Stimulated activated CD4-positive, alpha-beta T cell treated with anti-CD3 and anti-CD28 coated beads, TNF-alpha, amount 100 ng/mL, for 1 hour (primary cell): ENCODE results near the gene LLGL2.

Experiments used
- DNase-seq, 3 donors: peaks; one replicate each; pipeline ENCODE4 v3.0.0-alpha.2; 2020; ENCODE audit warnings: low read depth in 3 of 3, low spot score in 1 of 3

LLGL2 gene

DNA sequence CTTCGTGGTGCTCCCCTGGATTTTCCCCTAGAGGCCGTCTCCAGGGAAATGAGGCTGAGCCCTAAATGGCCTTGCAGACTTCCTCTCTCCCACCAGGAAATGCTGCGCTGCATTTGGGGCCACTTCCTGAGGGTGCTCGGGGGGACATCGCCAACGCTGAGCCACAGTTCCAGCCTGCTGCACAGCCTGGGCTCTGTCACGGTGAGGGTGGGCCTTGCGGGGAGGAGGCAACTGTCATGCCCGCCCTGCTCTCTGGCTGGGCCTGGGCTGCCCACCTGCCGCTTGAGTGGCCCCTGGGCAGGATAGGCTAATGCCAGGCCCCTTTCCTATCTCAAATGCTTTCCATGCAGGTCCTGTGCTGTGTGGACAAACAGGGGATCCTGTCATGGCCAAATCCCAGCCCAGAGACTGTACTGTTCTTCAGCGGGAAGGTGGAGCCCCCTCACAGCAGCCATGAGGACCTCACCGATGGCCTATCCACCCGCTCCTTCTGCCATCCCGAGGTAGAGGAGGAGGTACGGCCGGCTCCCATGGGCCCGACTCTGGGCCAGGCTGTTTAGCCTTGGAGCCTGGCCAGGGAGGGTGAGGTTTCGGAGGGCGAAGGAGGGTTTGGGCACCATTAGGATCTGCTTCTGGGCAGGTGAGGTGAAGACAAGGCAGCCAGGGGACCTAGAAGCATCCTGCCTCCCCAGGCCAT lies 34.4 kb upstream of the LLGL2 start:
- no peak for DNase-seq

DNA sequence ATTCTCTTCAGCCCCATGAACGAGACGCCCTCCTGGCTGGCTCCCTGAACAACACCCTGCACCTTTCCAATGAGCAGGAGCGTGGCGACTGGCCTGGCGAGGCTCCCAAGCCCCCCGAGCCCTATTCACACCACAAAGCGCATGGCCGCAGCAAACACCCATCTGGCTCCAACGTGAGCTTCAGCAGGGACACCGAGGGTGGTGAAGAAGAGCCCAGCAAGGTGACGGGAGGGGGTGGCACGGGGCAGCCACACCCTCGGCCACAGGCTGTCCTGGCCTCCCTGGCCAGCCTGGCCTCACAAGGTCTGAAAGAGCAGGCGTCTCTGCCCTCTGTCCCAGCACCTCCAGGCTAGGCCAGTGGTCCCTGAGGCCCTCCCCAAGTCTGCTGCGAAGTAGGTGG lies 33.8 kb upstream of the LLGL2 start:
- no peak for DNase-seq

DNA sequence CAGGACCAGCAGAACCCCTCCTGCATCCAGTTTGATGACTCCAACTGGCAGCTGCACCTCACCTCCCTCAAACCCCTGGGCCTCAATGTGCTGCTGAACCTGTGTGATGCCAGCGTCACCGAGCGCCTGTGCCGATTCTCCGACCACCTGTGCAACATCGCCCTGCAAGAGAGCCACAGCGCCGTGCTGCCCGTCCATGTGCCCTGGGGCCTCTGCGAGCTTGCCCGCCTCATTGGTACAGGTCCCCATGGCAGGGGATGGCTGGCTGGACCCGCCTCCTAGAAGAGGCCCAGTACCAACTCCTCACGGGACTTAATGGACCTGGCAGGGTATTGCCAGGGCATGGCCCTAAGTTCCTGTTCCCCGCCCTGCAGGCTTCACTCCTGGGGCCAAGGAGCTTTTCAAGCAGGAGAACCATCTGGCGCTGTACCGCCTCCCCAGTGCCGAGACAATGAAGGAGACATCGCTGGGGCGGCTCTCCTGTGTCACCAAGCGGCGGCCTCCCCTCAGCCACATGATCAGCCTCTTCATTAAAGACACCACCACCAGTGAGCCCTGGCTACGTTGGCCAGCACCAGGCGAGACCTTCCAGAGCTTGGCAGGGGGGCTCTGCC lies 32.8 kb upstream of the LLGL2 start:
- no peak for DNase-seq

DNA sequence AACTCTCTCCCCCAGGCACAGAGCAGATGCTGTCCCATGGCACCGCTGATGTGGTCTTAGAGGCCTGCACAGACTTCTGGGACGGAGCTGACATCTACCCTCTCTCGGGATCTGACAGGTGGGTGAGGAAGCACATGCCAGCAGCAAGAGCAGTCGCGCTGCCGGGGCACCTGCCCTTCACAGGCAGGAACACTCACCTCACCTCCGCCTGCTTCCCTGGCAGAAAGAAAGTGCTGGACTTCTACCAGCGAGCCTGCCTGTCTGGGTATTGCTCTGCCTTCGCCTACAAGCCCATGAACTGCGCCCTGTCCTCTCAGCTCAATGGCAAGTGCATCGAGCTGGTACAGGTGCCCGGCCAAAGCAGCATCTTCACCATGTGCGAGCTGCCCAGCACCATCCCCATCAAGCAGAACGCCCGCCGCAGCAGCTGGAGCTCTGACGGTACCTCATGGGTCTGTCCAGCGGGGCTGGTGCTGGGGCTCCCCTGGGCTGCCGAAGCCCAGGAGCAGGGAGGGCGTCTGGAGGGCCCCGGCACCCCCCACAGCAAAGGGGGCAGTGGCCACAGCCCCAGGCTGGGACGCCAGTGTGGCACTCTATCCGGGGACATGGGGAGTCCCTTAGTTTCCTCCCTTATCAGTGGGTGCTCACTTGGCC lies 31.9 kb upstream of the LLGL2 start:
- no peak for DNase-seq

DNA sequence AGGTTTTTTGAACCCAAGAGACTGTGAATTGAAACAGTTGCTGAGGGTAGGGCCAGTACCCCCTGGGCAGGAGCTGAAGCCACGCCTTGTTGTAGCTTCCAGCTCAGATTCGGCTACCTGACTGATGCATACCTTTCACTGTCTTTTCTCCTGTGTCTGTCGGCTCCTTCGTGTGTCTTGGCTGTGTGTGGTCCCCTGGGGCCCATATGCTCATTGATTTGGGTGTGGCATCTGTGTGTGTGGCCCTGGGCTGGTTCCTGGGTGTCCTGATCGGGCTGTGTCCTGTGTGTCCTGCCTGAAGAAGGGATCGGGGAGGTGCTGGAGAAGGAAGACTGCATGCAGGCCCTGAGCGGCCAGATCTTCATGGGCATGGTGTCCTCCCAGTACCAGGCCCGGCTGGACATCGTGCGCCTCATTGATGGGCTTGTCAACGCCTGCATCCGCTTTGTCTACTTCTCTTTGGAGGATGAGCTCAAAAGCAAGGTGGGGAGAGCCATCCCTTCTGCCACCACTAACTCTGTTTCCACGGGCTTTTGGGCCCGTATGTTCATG lies 31.1 kb upstream of the LLGL2 start:
- no peak for DNase-seq

DNA sequence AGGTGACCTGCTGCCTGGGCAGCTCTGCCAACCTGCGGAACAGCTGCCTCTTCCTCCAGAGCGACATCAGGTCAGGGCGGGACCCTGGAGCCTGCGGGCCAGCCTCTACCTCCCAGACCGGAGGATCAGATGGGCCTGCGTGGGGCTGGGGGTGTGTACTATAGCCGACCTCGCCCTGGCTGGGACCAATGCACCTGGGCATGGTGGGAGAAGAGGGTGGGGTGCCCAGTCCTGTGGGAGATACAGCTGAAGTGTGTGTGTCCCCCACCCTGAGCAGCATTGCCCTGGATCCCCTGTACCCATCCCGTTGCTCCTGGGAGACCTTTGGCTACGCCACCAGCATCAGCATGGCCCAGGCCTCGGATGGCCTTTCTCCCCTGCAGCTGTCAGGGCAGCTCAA lies 29.5 kb upstream of the LLGL2 start:
- no peak for DNase-seq

DNA sequence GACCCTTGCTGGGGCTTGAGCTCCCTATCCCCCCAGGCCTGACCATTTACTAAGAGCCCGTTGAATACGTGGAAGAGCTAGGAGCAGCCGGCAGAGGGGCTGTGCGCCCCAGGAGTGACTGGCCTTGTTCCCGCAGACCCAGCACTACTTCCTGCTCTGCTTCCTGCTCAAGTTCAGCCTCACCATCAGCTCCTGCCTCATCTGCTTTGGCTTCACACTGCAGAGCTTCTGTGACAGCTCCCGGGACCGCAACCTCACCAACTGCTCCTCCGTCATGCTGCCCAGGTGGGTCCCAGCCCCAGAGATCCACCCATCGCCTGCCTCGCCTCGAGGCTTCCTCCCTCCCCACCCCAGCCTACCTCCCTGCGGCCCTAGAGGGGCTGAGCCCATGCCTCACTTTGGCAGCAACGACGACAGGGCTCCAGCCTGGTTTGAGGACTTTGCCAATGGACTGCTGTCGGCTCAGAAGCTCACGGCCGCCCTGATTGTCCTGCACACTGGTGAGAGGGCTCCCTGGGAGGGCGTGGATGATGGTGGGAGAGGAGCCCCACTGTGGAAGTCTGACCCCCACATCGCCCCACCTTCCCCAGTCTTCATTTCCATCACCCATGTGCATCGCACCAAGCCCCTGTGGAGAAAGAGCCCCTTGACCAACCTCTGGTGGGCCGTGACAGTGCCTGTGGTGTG lies 27.3 kb upstream of the LLGL2 start:
- no peak for DNase-seq

DNA sequence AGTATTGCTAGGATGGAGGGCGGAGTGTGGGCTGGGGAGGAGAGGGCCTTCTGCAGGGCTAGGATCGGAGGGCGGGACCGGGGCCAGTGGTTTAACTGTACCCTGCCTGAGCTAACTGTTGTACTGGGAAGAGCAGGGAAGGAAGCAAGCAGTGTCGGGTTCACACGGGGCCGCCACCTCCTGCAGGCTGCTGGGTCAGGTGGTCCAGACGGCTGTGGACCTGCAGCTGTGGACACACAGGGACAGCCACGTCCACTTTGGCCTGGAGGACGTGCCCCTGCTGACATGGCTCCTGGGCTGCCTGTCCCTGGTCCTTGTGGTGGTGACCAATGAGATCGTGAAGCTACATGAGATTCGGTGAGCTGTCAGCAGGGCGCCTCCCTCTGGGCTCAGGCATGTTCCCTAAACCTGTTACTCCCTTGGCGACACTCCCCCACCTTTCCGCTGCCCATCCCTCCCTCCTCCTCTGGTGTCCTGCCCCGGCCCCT lies 26.7 kb upstream of the LLGL2 start:
- no peak for DNase-seq

DNA sequence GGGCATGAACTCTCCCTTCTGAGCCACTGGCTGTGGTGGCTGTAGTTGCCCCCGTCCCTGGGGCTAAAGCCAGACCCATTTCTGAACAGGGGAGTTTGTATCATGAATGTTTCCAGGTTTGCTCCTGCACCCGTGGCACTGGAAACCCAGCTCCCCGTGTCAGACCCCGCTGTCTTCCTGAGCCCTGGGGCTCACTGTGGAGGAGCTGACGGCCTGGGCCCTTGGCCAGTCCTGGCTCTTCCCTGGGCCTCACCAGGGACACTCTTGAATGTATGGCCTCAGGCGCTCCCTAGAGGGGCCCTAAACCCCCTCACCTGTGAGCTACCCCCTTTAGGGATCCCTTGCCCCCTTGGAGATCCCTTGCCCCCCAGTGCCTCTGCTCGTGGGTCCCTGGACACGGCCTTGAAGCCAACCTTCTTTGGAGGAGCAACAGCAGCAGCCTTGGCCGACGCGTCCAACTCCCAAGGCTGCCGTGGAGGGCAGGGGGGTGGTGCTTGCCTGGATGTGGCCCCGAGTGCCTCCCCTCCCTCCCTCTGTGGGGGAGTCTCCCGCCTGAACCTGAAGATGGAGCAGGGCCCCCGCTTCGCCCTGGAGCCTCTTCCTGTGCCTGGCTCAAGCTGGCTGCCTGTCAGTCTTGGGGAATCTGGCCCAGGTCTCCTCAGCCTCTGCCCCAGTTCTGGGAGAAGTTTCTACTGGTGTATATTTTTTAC lies 26.0 kb upstream of the LLGL2 start:
- no peak for DNase-seq

DNA sequence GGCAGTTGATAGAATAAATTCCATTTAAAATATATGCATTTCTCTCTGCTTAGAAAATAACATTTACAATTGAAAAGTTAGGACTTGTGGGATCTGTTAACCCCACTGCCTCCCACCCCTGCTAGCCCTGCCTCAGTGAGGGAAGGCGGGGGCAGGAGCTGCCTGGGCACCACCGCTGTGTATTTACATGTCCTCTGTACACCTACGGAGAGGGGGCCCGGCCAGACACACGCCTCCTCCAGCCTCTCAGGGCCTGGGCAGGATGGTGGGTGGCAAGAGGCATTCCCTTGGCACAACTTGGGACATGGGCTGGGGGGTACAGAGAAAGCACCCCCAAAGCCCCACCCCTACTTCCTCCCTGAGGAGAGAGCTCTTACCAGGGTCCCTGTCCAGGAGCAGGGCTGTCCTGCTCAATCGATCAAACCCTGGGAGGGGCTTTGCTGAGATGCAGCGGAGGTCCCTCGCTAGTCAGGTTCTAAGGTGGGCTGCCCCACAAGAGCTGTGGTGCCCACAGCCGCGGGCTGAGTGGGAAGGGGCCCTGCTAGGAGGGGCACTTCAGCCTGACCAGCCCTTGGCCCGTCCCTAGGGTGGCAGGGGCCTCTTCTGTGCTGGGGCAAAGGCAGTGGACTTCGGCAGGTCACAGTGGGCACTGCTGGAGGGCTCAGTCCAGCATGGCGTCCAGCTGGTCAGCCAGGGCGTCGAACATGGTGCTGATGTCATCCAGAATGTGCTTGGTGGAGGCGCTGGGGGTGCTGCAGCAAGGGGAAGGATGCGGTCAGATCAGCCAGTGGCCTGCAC lies 24.9 kb upstream of the LLGL2 start:
- no peak for DNase-seq

DNA sequence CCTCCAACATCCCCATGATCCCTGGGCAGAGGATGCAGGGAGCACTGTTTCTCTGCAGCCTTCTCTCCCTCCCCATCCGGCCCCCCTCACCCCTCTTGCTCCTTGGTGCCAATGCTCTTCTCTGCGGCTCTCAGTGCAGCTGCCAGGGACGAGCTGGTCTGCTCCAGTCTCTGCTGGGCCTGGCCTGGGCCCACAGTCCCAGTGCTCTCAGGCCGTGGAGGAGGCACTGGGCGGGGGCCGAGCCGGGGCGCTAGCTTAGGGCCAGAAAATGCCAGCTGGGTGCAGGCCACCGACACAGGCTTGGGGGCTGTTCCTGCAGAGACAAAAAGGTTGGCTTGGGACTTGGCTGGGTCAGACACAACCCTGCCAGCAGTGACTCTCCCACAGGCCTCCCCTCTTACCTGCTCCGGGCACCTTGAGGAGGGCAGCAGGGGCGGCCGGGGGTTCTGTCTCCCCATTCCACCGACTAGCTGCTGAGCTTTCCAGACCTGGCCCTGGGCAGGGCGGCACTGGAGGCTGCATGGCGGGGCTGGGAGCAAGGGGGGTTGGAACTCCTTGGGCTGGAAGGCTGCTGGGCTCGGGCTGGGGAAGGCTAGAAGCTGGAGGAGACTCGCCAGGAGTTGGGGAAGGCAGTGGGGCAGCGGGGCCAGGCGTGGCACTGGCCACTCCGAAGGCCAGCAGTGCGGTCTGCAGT lies 24.0 kb upstream of the LLGL2 start:
- DNase-seq: no peak

DNA sequence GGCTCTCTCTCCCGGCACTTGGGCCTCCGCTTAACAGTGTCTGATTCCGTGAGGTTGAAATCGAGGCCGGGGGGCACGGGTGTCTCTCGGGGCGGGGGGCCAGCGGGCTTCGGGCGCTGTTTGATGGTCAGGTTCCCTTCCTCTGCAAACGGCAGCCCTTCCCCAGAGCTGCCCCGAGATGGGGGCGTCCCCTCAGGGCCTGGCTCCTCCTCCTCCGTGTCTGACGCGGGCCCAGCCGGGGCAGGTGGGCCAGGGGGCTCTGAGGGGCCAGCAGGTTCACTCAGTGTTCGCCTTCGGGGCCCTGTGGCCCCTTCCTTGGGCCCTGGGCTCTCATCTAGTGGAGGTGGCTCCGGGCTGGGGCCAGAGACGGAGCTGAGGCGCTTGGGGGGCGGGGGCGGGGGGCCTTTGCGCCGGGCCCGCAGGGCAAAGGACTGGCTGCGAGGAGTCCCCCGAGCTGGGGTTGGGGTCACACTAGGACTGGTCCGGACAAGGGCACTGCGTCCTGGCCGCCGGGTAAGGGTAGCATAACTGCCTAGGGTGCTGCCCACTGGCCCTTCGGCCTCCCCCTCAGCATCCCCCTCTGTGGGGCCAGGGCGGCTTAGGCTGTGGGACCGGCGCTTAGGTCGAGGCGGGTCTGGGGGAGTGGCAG lies 23.3 kb upstream of the LLGL2 start:
- DNase-seq: no peak

DNA sequence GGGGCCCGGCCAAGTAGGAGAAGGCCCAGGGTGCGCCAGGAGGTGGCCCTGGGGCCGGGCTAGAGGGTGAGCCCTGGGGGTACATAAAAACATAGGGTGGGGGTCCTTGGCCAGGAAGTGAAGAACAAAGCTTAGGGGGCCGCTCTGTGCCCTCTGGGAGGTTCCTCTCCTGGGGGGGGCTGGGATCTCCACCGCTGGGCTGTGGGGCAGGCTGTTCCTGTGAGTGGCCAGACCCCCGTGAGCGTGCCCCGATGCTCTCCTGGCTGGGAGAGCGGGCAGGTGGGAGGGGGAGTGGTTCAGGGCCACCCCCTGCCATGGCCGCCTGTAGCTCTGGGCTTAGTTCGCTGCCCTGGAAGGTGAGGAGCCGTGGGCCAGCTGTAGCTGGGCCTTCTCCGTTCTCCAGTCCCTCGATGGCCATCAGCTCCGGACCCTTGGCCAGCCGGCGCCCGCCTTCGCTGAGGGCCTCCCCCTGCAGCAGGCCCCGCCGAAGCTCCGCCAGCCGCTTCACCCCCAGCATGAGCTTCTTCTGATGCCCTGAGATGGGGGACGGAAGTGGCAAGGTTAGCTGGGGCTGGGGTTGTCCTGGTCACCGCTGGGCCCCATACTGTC lies 22.7 kb upstream of the LLGL2 start:
- DNase-seq: no peak

DNA sequence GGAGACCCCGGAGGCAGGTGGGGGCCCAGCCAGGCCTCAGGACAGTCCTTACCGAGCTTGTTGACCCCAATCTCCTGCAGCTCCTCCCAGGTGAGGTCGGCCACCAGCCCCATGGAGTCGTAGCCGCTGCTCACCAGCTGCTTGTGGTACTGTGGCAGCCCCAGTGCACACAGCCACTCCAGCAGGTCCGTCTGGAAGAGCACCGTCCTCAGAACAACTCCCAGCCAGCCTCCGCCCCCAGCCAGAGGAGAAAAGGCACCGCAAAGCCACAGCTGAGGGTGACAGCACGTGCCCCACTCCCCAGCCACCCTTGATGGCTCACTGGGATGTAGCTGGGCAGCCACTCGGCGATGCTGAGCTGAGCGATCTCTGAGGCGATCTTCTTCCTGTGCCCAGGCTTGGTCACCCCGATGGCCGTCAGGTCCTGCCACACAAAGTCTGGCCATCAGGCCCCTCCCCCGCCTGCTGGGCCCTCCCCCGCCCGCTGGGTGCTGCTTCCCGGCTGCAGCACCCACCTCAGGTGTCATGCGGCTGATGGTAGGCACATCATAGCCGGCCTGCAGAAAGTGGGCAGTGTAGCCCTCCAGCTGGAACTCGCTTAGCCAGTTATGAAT lies 22.1 kb upstream of the LLGL2 start:
- no peak for DNase-seq

DNA sequence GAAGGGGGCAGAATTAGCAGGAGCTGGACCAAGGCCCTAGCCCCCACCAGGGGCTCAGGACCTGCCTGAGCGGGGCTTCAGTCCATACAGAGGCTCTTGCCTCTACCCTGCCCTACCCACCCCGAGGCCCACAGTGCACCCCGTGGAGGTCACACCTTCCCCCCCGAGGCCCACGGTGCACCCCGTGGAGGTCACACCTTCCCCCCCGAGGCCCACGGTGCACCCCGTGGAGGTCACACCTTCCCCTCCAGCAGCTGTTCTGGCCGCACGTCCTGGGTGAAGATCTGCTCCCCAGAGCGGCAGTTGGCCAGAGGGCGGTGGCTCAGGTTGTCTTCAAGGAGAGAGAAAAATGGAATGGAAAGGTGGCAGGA lies 21.5 kb upstream of the LLGL2 start:
- no peak for DNase-seq

DNA sequence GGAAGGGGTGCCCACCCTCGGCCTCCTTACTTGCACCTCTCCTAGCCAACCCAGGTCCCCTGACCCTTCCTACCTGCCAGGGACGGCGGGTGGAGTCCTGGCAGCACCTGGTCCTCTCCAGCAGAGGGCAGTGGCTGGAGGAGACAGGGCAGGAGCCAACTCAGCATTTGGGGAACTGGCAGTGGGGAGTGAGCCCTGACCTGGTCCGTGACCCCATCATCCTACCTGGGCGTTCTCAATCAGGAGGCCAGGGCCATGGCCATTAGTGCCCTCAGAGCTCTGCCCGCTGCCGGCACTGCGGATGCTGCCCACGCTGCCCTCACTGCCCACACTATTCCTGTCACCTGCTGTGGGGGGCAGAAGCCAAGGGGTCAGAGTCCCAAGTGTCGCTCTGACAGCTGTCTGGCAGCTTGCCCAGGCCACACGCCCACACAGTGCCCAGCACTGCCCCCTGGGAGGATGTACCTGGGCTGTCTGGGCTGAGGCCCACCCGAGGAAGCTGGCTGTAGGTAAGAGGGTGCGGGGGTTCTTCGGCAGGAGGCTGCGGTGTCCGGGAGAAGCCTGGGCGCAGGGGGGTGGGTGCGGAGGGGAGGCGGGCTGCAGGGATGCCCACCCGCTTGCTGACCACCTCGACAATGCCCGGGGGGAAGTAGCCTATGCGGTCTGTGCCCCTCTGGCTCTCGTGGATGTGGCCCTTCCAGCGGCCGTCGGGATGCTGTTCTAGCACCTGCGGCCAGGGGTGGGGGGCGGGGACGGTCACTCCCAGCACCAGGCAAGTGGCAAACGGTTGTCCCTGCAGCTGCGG lies 20.9 kb upstream of the LLGL2 start:
- DNase-seq: no peak

DNA sequence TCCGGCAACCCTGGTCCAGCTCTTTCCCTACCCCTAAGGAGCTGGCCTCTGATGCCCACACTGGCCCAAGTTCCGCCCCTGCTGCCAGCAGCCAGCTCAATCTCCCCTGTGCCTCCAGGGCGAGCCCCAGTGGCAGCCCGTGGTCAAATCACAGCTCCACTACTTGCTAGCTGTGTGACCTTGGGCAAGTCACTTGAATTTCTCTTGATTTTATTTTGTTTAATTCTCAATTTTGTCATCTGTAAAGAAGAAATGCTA lies 20.4 kb upstream of the LLGL2 start:
- DNase-seq: no peak

DNA sequence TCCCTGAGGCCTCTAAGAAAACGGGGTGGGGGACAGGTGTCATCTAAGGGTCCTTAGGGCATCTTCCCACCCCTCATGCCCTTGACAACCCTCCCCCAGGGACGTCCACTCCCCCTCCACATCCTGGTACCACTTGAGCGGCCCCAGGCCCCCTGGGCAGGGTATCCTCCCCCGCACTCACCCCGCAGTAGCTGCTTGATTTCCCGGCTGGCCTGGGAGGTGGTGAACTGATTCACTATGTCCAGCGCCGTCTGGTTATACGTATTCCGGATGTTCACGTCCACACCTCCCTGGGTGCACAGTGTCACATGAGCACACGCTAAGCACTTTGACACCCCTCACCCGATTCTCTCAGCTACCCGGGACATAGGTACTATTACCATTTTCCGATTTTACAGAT lies 19.9 kb upstream of the LLGL2 start:
- no peak for DNase-seq
